Transverse colon (tissue), 4 donors: Measurements from ENCODE around the gene GRAMD1B. TPM values are rescaled to one million over a fixed set of nuclear protein-coding genes. Genes with fewer than 3 reads are reported as not detected.

ENCODE experiments used
- DNase-seq: peaks from one replicate; pipeline ENCODE4 v3.0.0-alpha.2; 2019
- H3K27ac ChIP-seq, 4 donors: fragments of 200-600 bp; sonication (generic); 2 replicates each; pipeline ENCODE4 v1.5.1; 2016 to 2018; ENCODE audit warnings: inconsistent platforms in 4 of 4
- H3K27me3 ChIP-seq: fragments of 200-600 bp; sonication (generic); 2 replicates; pipeline ENCODE4 v1.5.1; 2017; ENCODE audit warnings: inconsistent platforms
- H3K36me3 ChIP-seq, 4 donors: fragments of 200-600 bp; sonication (generic); 2 replicates each; pipeline ENCODE4 v1.5.1; 2017 to 2019; ENCODE audit warnings: inconsistent platforms in 4 of 4
- H3K4me1 ChIP-seq, 4 donors: fragments of 200-600 bp; sonication (generic); 2 replicates each; pipeline ENCODE4 v1.5.1; 2017 to 2020; ENCODE audit warnings: inconsistent platforms in 4 of 4
- H3K4me3 ChIP-seq, 4 donors: fragments of 200-600 bp; sonication (generic); 1 replicate in 1 of 4; 2 replicates in 3 of 4; pipeline versions ENCODE4 v1.5.1 to v1.6.1; 2017 to 2019; ENCODE audit warnings: inconsistent platforms in 4 of 4
- H3K9me3 ChIP-seq, 2 donors: fragments of 200-600 bp; sonication (generic); 2 replicates each; pipeline ENCODE4 v1.5.1; 2017 to 2019; ENCODE audit warnings: inconsistent platforms in 2 of 2
- CTCF ChIP-seq, 5 experiments: fragments of 200-600 bp in 3 of 5; fragments of 450-650 bp in 2 of 5; sonication (generic) in 3 of 5; IDR thresholded peaks; 1 replicate in 2 of 5; 2 replicates in 3 of 5; pipeline ENCODE4 v1.5.1; 2016 to 2017; ENCODE audit warnings: antibody characterized with exemption in 5 of 5, inconsistent platforms in 3 of 5, mild to moderate bottlenecking in 2 of 5, moderate library complexity in 1 of 5
- EP300 ChIP-seq: sonication (generic); formaldehyde crosslinking; IDR thresholded peaks from one replicate; pipeline ENCODE4 v1.6.1; 2017; ENCODE audit warnings: antibody characterized with exemption, low read depth
- POLR2A ChIP-seq: fragments of 450-650 bp; IDR thresholded peaks from one replicate; pipeline ENCODE4 v1.6.1; 2016; ENCODE audit warnings: antibody characterized with exemption, mild to moderate bottlenecking, moderate library complexity
- POLR2AphosphoS5 ChIP-seq, 3 donors: sonication (generic); formaldehyde crosslinking; IDR thresholded peaks; one replicate each; pipeline ENCODE4 v1.6.1; 2016; ENCODE audit warnings: antibody characterized with exemption in 3 of 3
- WGBS, 2 donors: methylation state at CpG; one replicate each; pipeline ENCODE4 v1.1.5; 2018; ENCODE audit warnings: low coverage in 1 of 2; 5-methylcytosine and 5-hydroxymethylcytosine counted together
- in situ Hi-C, 4 donors: fragments of 200-750 bp; cut with MboI; loops; one replicate each; pipeline versions ENCODE4 v1.15.0 to v1.15.1; 2017; ENCODE audit warnings: low sequenced_read_pairs in 3 of 4, low pct_ligation_motif_present in 1 of 4, low pct_unique_long_range_greater_than_20kb in 1 of 4
- intact Hi-C: fragments of 100-400 bp; cut with DNase I; formaldehyde crosslinking; loops from one replicate; pipeline ENCODE4 v1.15.1; 2023; ENCODE audit warnings: low total_unique reads
- total RNA-seq, 4 donors: library from RNA; depleted of rRNA; stranded (reverse); fragments of >200 nt; gene quantifications; one replicate each; pipeline ENCODE4 v1.1.0, GENCODE V29; 2016

Gene GRAMD1B
- total RNA-seq, 4 donors from 2014 or later: 4.3 to 58.4 (median 9.9) TPM

GRCh38 chr11:123616505-123617198, 186.6 kb downstream of the GRAMD1B start:
- 75 to 85% methylated on average over 3 to 11 of the region's 11 CpGs for WGBS, 2 donors
- Histone ChIP-seq H3K4me3 (no peak overlapping the region), H3K27ac (peak overlapping the region in 2 of 4 donors; percentile 34 to 53), H3K4me1 (no peaks in the 10 kb centered on the region), H3K9me3 (no peaks in the 10 kb centered on the region), H3K36me3 (no peaks in the 10 kb centered on the region), H3K27me3 (no peaks in the 10 kb centered on the region)
- no peak for TF ChIP-seq CTCF (IDR thresholded peaks at IDR 0.05)
- peak; percentile 41 to 79 (median 61) for TF ChIP-seq POLR2AphosphoS5 (IDR thresholded peaks at IDR 0.05)
- peak; percentile 13 for DNase-seq
- intact Hi-C loops: loop anchor here (1.0 kb wide), 1 partner anchor 38 kb away; the partner anchor contains the start of gene SCN3B
- in situ Hi-C loops: no loop called here

- TF ChIP-seq POLR2AphosphoS5 (IDR thresholded peaks at IDR 0.05): no peak
- TF ChIP-seq EP300: no peak
- no peak for TF ChIP-seq CTCF (IDR thresholded peaks at IDR 0.05)
- no peak for TF ChIP-seq POLR2A
- intact Hi-C loops (no loop called here), in situ Hi-C loops (no loop called here)
- H3K36me3 ChIP-seq: no peaks in the 10 kb centered on the region
- H3K27me3 ChIP-seq: no peaks in the 10 kb centered on the region
- no peak for DNase-seq
- H3K9me3 ChIP-seq: no peaks in the 10 kb centered on the region
- no peak overlapping the region for H3K27ac ChIP-seq
- H3K4me3 ChIP-seq: no peak overlapping the region
- 96 to 100% methylated on average over 8 to 9 of the region's 9 CpGs for WGBS, 2 donors
- H3K4me1 ChIP-seq: no peaks in the 10 kb centered on the region
Observed at GRCh38 chr11:123622576-123622975, 192.5 kb downstream of the GRAMD1B start.

- Histone ChIP-seq H3K4me1 (no peaks in the 10 kb centered on the region), H3K27me3 (no peaks in the 10 kb centered on the region), H3K36me3 (no peaks in the 10 kb centered on the region), H3K4me3 (no peak overlapping the region), H3K27ac (no peak overlapping the region), H3K9me3 (no peaks in the 10 kb centered on the region)
- no peak for TF ChIP-seq CTCF (IDR thresholded peaks at IDR 0.05)
- TF ChIP-seq POLR2AphosphoS5 (IDR thresholded peaks at IDR 0.05): no peak
- no peak for TF ChIP-seq POLR2A
- TF ChIP-seq EP300: no peak
- in situ Hi-C loops: no loop called here
- intact Hi-C loops: no loop called here
- no peak for DNase-seq
- WGBS, 2 donors: 90 to 92% methylated on average over 2 of the region's 2 CpGs
Observed at GRCh38 chr11:123624974-123625373, 194.9 kb downstream of the GRAMD1B start.

GRCh38 chr11:123628936-123629683, 199.0 kb downstream of the GRAMD1B start:
- in situ Hi-C loops: no loop called here
- WGBS, 2 donors: 67 to 100% methylated on average over 1 to 10 of the region's 10 CpGs
- H3K27ac ChIP-seq: no peak overlapping the region

More at GRCh38 chr11:123628936-123629683, 199.0 kb downstream of the GRAMD1B start:
- intact Hi-C loops: no loop called here
- H3K9me3 ChIP-seq: no peaks in the 10 kb centered on the region
- DNase-seq: peak; percentile 13
- H3K4me3 ChIP-seq: no peak overlapping the region
- no peak for TF ChIP-seq POLR2AphosphoS5 (IDR thresholded peaks at IDR 0.05)
- no peak for TF ChIP-seq EP300
- H3K4me1 ChIP-seq: no peaks in the 10 kb centered on the region
- H3K36me3 ChIP-seq: no peaks in the 10 kb centered on the region
- no peaks in the 10 kb centered on the region for H3K27me3 ChIP-seq
